GM12801 (cell line): Measurements from ENCODE around the gene MT1F.

Experiments
- CTCF ChIP-seq: IDR thresholded peaks from one replicate; pipeline ENCODE4 v1.5.1; 2011; ENCODE audit warnings: control low read depth; ENCODE audit not compliant: insufficient read length; ENCODE audit errors: extremely low read depth

The MT1F gene

GRCh38 chr16:56684256-56684925 lies 26.6 kb downstream of the MT1F start:
- no peak for TF ChIP-seq CTCF

DNA sequence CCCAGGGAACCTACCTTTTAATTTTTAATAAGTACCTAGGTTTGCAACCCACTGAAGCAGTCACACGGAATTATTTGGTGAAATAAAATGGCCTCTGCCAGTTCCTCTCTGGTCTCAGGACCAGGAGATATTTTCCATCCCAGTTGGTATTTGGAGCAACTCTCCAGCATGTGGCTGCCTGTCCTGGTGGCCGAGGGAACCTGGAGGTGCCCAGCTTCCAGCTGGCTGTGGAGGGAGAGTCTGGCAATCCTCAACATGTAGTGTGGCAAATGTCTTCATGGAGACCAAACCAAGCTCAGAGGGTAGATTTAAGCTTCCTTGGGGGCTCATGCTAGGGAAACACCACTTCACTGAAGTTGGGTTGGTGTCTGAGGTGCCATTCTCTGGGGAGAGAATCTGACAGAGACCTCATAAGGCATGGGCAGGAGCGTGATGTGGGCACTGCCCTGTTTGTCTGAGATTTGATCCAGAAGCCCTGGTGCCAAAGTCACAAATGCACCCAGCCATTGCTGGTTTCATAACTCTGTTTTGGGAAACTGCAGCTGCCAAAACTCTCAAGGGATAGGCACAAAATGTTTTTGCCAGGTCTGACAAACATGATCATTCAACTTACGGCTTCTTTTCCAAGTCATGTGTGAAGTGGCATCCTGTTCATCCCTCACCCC lies 27.3 kb downstream of the MT1F start:
- no peak for TF ChIP-seq CTCF

DNA sequence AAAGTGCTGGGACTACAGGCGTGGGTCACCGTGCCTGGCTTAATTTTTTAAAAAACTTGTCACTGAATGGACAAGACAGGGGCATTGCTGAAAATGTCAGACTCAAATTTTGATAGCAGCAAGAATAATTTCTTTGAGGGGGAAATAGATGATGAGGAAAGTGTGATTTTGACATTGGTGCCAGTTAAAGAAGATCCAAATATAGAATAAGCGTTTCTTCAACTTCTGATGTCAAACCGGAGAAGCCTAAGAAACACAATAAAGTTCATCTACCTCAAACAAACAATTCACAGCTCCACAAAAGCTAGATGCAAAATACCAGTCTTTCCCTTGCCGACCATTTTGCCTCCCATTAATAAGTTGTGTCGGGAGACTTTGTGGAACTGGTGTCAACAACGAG lies 29.0 kb downstream of the MT1F start:
- TF ChIP-seq CTCF = no peak

- TF ChIP-seq CTCF = no peak
Measured at GRCh38 chr16:56688762-56689161, 31.0 kb downstream of the MT1F start.

DNA sequence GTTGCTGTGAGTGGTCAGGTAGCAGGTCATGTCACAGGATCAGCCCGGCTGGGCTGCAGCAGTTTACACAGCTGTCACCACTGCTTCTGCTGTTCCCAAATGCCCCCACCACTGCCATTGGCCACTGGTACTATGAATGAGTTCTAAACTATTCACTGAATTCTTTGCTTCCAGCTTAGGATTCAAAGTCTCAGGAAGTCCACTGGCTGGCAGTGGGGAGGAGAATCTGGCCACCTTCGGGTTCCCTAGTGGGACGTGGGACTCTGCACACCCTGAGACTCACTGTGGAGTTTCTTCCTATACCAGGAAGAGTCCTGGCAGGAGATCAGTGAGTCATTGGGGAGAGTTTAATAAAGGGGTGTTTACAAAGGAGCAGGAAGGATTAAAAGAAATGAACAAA lies 31.4 kb downstream of the MT1F start:
- TF ChIP-seq CTCF = no peak

- TF ChIP-seq CTCF = no peak
Measured at GRCh38 chr16:56690420-56691122, 32.8 kb downstream of the MT1F start.

DNA sequence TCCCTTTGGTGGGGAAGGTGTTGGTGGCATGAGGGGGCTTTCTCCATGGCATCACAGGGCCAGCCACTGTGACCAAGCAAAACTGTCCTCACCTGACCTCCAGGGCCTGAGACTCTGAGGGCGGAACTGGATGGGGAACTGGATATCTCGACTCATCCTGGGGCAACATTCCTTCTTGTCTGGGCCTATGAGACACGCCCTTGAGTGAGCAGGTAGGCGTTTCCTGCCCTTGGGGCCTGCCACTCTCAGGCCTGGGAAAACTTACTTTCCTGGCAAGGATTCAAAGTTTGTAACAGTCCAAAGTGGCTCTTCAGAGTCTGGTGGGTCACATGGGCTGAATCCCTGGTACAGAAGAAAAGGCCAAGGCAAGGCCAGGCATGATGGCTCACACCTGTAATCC lies 34.1 kb downstream of the MT1F start:
- no peak for TF ChIP-seq CTCF
